Parietal lobe (tissue), 1 donor: ENCODE results near the gene PSENEN. TPM values are rescaled to one million over a fixed set of nuclear protein-coding genes. Genes with fewer than 3 reads are reported as not detected.

Source experiments
- total RNA-seq: library from RNA; depleted of rRNA; stranded (reverse); fragments of >200 nt; gene quantifications from one replicate; pipeline ENCODE4 v1.2.3, GENCODE V29; 2014

The PSENEN gene
- total RNA-seq = 8.8 TPM

GRCh38 chr19:35745328-35746086, at the start of gene PSENEN, which contains the start of gene U2AF1L4:
Gene PSENEN (plus strand): TSS chr19:35745651. CDS start chr19:35745931, 280 bp downstream.
Gene U2AF1L4 (minus strand): TSS chr19:35745418. CDS start chr19:35745391, 27 bp downstream.

GRCh38 chr19:35704218-35704617, 41.2 kb upstream of the PSENEN start, which contains the start of gene ZBTB32:
Gene ZBTB32 (plus strand): TSS chr19:35704558. CDS start chr19:35714627, 10,069 bp downstream.

GRCh38 chr19:35717665-35718344, 27.6 kb upstream of the PSENEN start, which contains the start of gene KMT2B:
Gene KMT2B (plus strand): TSS chr19:35718003. CDS start chr19:35718019, 16 bp downstream.

GRCh38 chr19:35742121-35742724, 3.2 kb upstream of the PSENEN start, which contains the start of gene IGFLR1:
Gene IGFLR1 (minus strand): TSS chr19:35742452. CDS start chr19:35741180, 1,272 bp downstream.

GRCh38 chr19:35748106-35749020, 2.9 kb downstream of the PSENEN start, which contains the start of gene LIN37:
Gene LIN37 (plus strand): TSS chr19:35748576. CDS start chr19:35748725, 149 bp downstream.

GRCh38 chr19:35756377-35757230, 11.2 kb downstream of the PSENEN start, which contains the start of gene HSPB6:
Gene HSPB6 (minus strand): TSS chr19:35757029. CDS start chr19:35757008, 21 bp downstream.

GRCh38 chr19:35757749-35758608, 12.5 kb downstream of the PSENEN start, which contains the start of gene PROSER3:
Gene PROSER3 (plus strand): TSS chr19:35758176. CDS start chr19:35758216, 40 bp downstream.

GRCh38 chr19:35775298-35776101, 30.0 kb downstream of the PSENEN start, which contains the start of gene ARHGAP33:
Gene ARHGAP33 (plus strand): TSS chr19:35775564. CDS start chr19:35775659, 95 bp downstream.

Other genes with a start within 250 kb of the PSENEN start
- gene DMKN, start 232.0 kb upstream of the PSENEN start, total RNA-seq = not detected
- gene SBSN, start 217.3 kb upstream of the PSENEN start, total RNA-seq = not detected
- not detected for gene GAPDHS, start 212.2 kb upstream of the PSENEN start, total RNA-seq
- gene TMEM147, start 200.0 kb upstream of the PSENEN start, total RNA-seq = 39.8 TPM
- gene ATP4A, start 182.0 kb upstream of the PSENEN start, total RNA-seq = not detected
- not detected for gene PMIS2, start 159.5 kb upstream of the PSENEN start, total RNA-seq
- 7.5 TPM for gene HAUS5, start 132.9 kb upstream of the PSENEN start, total RNA-seq
- gene RBM42, start 116.6 kb upstream of the PSENEN start, total RNA-seq = 18.8 TPM
- 0.94 TPM for gene ETV2, start 103.9 kb upstream of the PSENEN start, total RNA-seq
- 115 TPM for gene COX6B1, start 97.3 kb upstream of the PSENEN start, total RNA-seq
- gene UPK1A, start 79.1 kb upstream of the PSENEN start, total RNA-seq = not detected
- not detected for gene ZBTB32, start 41.1 kb upstream of the PSENEN start, total RNA-seq
- 11.6 TPM for gene KMT2B, start 27.6 kb upstream of the PSENEN start, total RNA-seq
- gene IGFLR1, start 3.2 kb upstream of the PSENEN start, total RNA-seq = 0.94 TPM
- 5.3 TPM for gene U2AF1L4, start 233 bp upstream of the PSENEN start, total RNA-seq
- gene LIN37, start 2.9 kb downstream of the PSENEN start, total RNA-seq = 16.9 TPM
- not detected for gene HSPB6, start 11.4 kb downstream of the PSENEN start, total RNA-seq
- 5.9 TPM for gene PROSER3, start 12.5 kb downstream of the PSENEN start, total RNA-seq
- 123 TPM for gene ARHGAP33, start 29.9 kb downstream of the PSENEN start, total RNA-seq
- gene PRODH2, start 67.2 kb downstream of the PSENEN start, total RNA-seq = not detected
- not detected for gene NPHS1, start 106.9 kb downstream of the PSENEN start, total RNA-seq
- 0.94 TPM for gene KIRREL2, start 111.3 kb downstream of the PSENEN start, total RNA-seq
- 197 TPM for gene APLP1, start 122.9 kb downstream of the PSENEN start, total RNA-seq
- 3.8 TPM for gene NFKBID, start 154.9 kb downstream of the PSENEN start, total RNA-seq
- 1.6 TPM for gene HCST, start 156.9 kb downstream of the PSENEN start, total RNA-seq
- gene TYROBP, start 162.6 kb downstream of the PSENEN start, total RNA-seq = 3.4 TPM
- 15.7 TPM for gene LRFN3, start 190.7 kb downstream of the PSENEN start, total RNA-seq
- 13.5 TPM for gene SDHAF1, start 249.5 kb downstream of the PSENEN start, total RNA-seq